ENCODE data around the gene PNN.
"Not testable (repeated sequence)": the region's sequence is repeated elsewhere in the genome, so short reads cannot be mapped to it uniquely, and the experiment has no call there.

Gene PNN

GRCh38 chr14:39174560-39175444 is at the start of gene PNN:
TSS of gene PNN (plus strand) at chr14:39175254. CDS start at chr14:39175280, 26 bp downstream.
- Mint-ChIP-seq H3K27me3 (peaks cover 2% of the 10 kb centered on the region), H3K4me1 (peaks cover 46% of the 10 kb centered on the region), H3K36me3 (ENCODE audit: low read depth) (peaks cover 44% of the 10 kb centered on the region), H3K4me3 (peak within 1 kb of the TSS; percentile 100), H3K9me3 (no peaks in the 10 kb centered on the region), H3K27ac (peak within 1 kb of the TSS; percentile 100)
- ATAC-seq (peak; percentile 96), DNase-seq (peak; percentile 92)

DNA sequence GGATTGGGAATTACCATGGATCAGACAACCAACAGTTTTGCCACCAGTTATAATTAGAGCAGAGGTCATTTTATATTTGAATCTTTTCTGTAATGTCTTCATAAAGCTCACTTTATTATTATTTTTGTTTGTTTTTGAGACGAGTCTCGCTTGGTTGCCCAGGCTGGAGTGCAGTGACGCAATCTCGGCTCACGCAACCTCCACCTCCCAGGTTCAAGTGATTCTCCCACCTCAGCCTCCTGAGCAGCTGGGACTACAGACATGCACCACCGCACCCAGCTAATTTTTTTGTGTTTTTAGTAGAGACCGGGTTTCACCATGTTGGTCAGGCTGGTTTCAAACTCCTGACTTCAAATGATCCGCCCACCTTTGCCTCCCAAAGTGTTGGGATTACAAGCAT is 37.2 kb upstream of the PNN start:
- Mint-ChIP-seq H3K36me3 (ENCODE audit: low read depth) (peaks cover 40% of the 10 kb centered on the region), H3K27ac (peak overlapping the region; percentile 10)
- ATAC-seq, H3K4me3 Mint-ChIP-seq, H3K27me3 Mint-ChIP-seq, H3K9me3 Mint-ChIP-seq, DNase-seq, H3K4me1 Mint-ChIP-seq: not testable (repeated sequence)

GRCh38 chr14:39138440-39138839 is 36.6 kb upstream of the PNN start:
- Mint-ChIP-seq H3K27ac (no peak overlapping the region), H3K36me3 (ENCODE audit: low read depth) (peaks cover 41% of the 10 kb centered on the region), H3K4me3 (no peak overlapping the region), H3K4me1 (peaks cover 2% of the 10 kb centered on the region), H3K9me3 (peaks cover 10% of the 10 kb centered on the region), H3K27me3 (no peaks in the 10 kb centered on the region)
- DNase-seq (no peak), ATAC-seq (no peak)

- DNase-seq (no peak), ATAC-seq (no peak)
- peaks cover 2% of the 10 kb centered on the region for H3K4me1 Mint-ChIP-seq
- H3K27me3 Mint-ChIP-seq, result no peaks in the 10 kb centered on the region
- no peak overlapping the region for H3K4me3 Mint-ChIP-seq
- peaks cover 35% of the 10 kb centered on the region for H3K36me3 Mint-ChIP-seq (ENCODE audit: low read depth)
- no peak overlapping the region for H3K27ac Mint-ChIP-seq
- peaks cover 10% of the 10 kb centered on the region for H3K9me3 Mint-ChIP-seq
Observed at GRCh38 chr14:39140170-39140569, 34.9 kb upstream of the PNN start.

- not testable (repeated sequence) for H3K27me3 Mint-ChIP-seq, DNase-seq, H3K4me1 Mint-ChIP-seq, H3K27ac Mint-ChIP-seq, ATAC-seq, H3K4me3 Mint-ChIP-seq
- Mint-ChIP-seq H3K9me3 (peaks cover 10% of the 10 kb centered on the region), H3K36me3 (ENCODE audit: low read depth) (peaks cover 31% of the 10 kb centered on the region)
Observed at GRCh38 chr14:39141623-39142022, 33.4 kb upstream of the PNN start.

GRCh38 chr14:39143226-39143625 is 31.8 kb upstream of the PNN start:
- not testable (repeated sequence) for DNase-seq, H3K4me3 Mint-ChIP-seq, H3K4me1 Mint-ChIP-seq, ATAC-seq, H3K27me3 Mint-ChIP-seq, H3K27ac Mint-ChIP-seq
- H3K9me3 Mint-ChIP-seq, result peaks cover 10% of the 10 kb centered on the region
- peaks cover 36% of the 10 kb centered on the region for H3K36me3 Mint-ChIP-seq (ENCODE audit: low read depth)

DNA sequence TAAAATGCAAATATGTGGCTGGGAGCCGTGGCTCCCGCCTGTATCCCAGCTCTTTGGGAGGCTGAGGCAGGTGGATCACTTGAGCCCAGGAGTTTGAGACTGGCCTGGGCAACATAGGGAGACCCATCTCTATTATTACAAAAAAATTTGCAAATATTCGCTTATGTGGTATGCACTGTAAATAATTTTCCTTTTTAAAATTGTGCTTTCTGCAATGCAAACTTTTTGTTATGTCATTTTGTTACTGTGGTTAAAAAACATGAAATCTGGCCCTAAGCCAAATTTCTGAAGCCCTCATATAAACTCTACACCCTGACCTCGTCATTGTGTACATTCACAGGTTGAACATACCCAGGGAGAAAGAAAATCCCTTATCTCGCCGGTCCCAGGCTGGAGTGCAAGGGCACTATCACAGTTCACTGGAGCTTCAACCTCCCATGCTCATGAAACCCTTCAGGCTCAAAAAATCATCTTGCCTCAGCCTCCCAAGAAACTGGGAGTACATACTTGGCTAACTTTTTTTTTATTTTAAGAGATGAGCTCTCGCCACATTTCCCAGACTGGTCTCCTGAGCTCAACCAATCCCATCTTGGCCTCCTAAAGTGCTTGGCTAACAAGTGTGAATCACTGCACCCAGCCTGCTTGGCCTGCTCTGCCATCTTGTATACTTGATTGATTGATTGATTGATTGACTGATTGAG is 29.6 kb upstream of the PNN start:
- no peak overlapping the region for H3K27ac Mint-ChIP-seq
- DNase-seq (no peak), ATAC-seq (no peak)
- H3K27me3 Mint-ChIP-seq, result no peaks in the 10 kb centered on the region
- no peaks in the 10 kb centered on the region for H3K4me1 Mint-ChIP-seq
- peaks cover 10% of the 10 kb centered on the region for H3K9me3 Mint-ChIP-seq
- H3K36me3 Mint-ChIP-seq (ENCODE audit: low read depth), result peaks cover 32% of the 10 kb centered on the region
- no peak overlapping the region for H3K4me3 Mint-ChIP-seq

DNA sequence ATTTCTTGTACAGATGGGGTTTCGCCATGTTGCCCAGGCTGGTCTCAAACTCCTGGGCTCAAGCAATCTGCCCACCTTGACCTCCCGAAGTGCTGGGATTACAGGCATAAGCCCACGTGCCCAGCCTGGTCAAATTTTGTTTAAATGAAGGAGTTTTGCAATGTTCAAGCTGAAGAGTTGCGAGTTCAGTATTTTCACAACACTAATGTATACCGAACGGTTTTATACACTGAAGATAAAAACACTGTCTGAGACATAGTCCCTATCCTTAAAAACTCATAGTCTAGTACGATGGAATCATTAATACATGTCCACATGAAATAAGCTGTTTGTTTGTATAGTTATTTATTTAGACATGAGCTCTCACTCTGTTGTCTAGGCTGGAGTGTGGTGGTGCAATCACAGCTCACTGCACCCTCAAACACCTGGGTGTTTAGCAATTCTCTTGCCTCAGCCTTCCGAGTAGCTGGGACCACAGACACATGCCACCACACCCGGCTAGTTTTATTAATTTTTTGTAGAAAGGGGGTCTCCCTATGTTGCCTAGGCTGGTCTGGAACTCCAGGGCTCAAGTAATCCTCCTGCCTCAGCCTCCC is 20.4 kb upstream of the PNN start:
- Mint-ChIP-seq H3K27me3 (no peaks in the 10 kb centered on the region), H3K4me1 (no peaks in the 10 kb centered on the region), H3K9me3 (no peaks in the 10 kb centered on the region), H3K36me3 (ENCODE audit: low read depth) (peaks cover 14% of the 10 kb centered on the region), H3K4me3 (no peak overlapping the region), H3K27ac (no peak overlapping the region)
- ATAC-seq (no peak), DNase-seq (no peak)

DNA sequence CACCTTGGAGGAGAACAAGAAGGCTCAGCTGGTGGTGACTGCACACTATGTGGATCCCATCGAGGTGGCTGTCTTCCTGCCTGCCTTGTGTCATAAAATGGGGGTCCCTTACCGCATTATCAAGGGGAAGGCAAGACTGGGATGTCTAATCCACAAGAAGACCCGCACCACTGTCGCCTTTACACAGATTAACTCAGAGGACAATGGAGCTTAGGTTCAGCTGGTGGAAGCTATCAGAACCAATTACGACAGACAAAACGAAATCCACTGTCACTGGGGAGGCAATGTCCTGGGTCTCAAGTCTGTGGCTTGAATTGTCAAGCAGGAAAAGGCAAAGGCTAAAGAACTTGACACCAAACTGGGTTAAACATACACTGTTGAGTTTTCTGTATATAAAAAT is 17.6 kb upstream of the PNN start:
- Mint-ChIP-seq H3K4me3 (no peak overlapping the region), H3K27ac (no peak overlapping the region), H3K36me3 (ENCODE audit: low read depth) (peaks cover 27% of the 10 kb centered on the region), H3K4me1 (peaks cover 5% of the 10 kb centered on the region), H3K27me3 (no peaks in the 10 kb centered on the region), H3K9me3 (no peaks in the 10 kb centered on the region)
- ATAC-seq, result no peak
- DNase-seq, result no peak

DNA sequence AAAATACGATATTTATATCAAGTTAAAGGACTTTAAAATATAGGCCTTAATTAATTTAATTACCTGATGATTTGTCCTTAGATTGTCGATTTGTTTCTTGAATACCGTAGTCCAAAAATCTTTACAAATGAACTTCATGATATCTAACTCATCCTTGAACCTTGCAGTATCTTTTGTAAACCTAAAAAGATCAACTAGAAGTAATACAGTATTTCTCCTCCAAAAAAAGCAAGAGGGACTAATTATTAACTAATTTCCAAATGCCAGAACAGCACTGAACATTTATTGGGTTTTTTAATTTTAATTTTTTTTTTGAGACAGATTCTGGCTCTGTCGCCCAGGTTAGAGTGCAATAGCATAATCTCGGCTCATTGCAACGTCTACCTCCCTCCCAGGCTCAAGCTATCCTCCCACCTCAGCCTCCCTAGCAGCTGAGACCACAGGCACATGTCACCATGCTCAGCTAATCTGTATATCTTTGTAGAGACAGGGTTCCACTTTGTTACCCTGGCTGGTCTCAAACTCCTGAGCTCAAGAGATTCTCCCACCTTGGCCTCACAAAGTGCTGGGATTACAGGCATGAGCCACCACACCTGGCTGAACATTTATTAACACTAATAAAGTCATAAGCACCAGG is 16.7 kb upstream of the PNN start:
- Mint-ChIP-seq H3K27ac (no peak overlapping the region), H3K4me3 (no peak overlapping the region), H3K9me3 (no peaks in the 10 kb centered on the region), H3K36me3 (ENCODE audit: low read depth) (peaks cover 30% of the 10 kb centered on the region), H3K4me1 (peaks cover 8% of the 10 kb centered on the region), H3K27me3 (no peaks in the 10 kb centered on the region)
- DNase-seq (no peak), ATAC-seq (no peak)

- DNase-seq, result no peak
- Mint-ChIP-seq H3K36me3 (ENCODE audit: low read depth) (peaks cover 30% of the 10 kb centered on the region), H3K4me1 (peaks cover 14% of the 10 kb centered on the region), H3K27me3 (no peaks in the 10 kb centered on the region), H3K4me3 (no peak overlapping the region), H3K27ac (no peak overlapping the region), H3K9me3 (no peaks in the 10 kb centered on the region)
- no peak for ATAC-seq
Observed at GRCh38 chr14:39160494-39160893, 14.6 kb upstream of the PNN start.

DNA sequence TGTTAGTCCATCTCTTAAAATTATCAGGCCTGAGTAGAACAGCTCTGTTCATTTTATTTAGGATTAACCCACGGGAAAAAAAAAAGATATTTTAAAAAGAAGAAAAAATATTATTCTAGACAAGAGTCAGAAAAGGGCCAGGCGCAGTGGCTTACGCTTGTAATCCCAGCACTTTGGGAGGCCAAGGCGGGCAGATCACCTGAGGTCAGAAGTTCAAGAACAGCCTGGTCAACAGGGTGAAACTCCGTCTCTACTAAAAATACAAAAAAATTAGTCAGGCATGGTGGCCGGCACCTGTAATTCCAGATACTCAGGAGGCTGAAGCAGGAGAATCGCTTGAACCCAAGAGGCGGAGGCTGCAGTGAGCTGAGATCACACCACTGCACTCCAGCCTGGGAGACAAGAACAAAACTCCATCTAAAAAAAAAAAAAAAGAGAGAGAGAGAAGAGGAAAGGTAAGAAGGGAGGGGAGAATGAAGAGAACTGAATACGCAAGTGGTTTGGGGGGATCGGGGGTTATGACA is 7.2 kb upstream of the PNN start:
- Mint-ChIP-seq H3K4me1 (peaks cover 42% of the 10 kb centered on the region), H3K4me3 (peak overlapping the region; percentile 42)
- not testable (repeated sequence) for H3K27me3 Mint-ChIP-seq; H3K27ac Mint-ChIP-seq; H3K36me3 Mint-ChIP-seq (ENCODE audit: low read depth); H3K9me3 Mint-ChIP-seq; ATAC-seq; DNase-seq

- Mint-ChIP-seq H3K27ac (peak overlapping the region; percentile 28), H3K4me1 (peaks cover 42% of the 10 kb centered on the region), H3K4me3 (peak overlapping the region; percentile 95), H3K27me3 (no peaks in the 10 kb centered on the region), H3K9me3 (no peaks in the 10 kb centered on the region), H3K36me3 (ENCODE audit: low read depth) (peaks cover 9% of the 10 kb centered on the region)
- ATAC-seq (no peak), DNase-seq (no peak)
Observed at GRCh38 chr14:39168591-39168990, 6.5 kb upstream of the PNN start.

GRCh38 chr14:39169541-39169900 is 5.5 kb upstream of the PNN start:
- H3K9me3 Mint-ChIP-seq, result no peaks in the 10 kb centered on the region
- no peaks in the 10 kb centered on the region for H3K27me3 Mint-ChIP-seq
- H3K4me3 Mint-ChIP-seq, result peak overlapping the region; percentile 95
- peak overlapping the region; percentile 96 for H3K27ac Mint-ChIP-seq
- no peak for DNase-seq
- peaks cover 7% of the 10 kb centered on the region for H3K36me3 Mint-ChIP-seq (ENCODE audit: low read depth)
- peaks cover 46% of the 10 kb centered on the region for H3K4me1 Mint-ChIP-seq
- no peak for ATAC-seq
